Caki2 (cell line): ENCODE results near the gene CAPNS1. TPM values are rescaled to one million over a fixed set of nuclear protein-coding genes. Genes with fewer than 3 reads are reported as not detected.
"Not testable (repeated sequence)": the region's sequence is repeated elsewhere in the genome, so short reads cannot be mapped to it uniquely, and the experiment has no call there.

ENCODE experiments used
- DNase-seq: peaks from one replicate; pipeline ENCODE4 v3.0.0-alpha.2; 2015; ENCODE audit warnings: low read depth
- in situ Hi-C: cut with HindIII; loops from 2 replicates; pipeline ENCODE4 v1.10.0; 2016; ENCODE audit warnings: low sequenced_read_pairs, low pct_unique_long_range_greater_than_20kb, mixed read lengths
- total RNA-seq: library from RNA; depleted of rRNA; stranded (reverse); fragments of >200 nt; shearing (Covaris generic); gene quantifications from 2 replicates; pipeline ENCODE4 v1.2.3, GENCODE V29; 2014; ENCODE audit warnings: low replicate concordance; rRNA removed

The CAPNS1 gene
- total RNA-seq, 1 experiment from 2014 or later = 288 TPM

- DNase-seq = no peak
- in situ Hi-C loops = no loop called here
Observed at GRCh38 chr19:36182612-36183244, 42.9 kb downstream of the CAPNS1 start.

- in situ Hi-C loops = no loop called here
- no peak for DNase-seq
Observed at GRCh38 chr19:36183245-36183628, 43.4 kb downstream of the CAPNS1 start.

- DNase-seq, in situ Hi-C loops: not testable (repeated sequence)
Observed at GRCh38 chr19:36186722-36187121, 46.9 kb downstream of the CAPNS1 start.

- no peak for DNase-seq
- in situ Hi-C loops = no loop called here
Observed at GRCh38 chr19:36196249-36196648, 56.4 kb downstream of the CAPNS1 start.

- DNase-seq = no peak
- in situ Hi-C loops = no loop called here
Observed at GRCh38 chr19:36198119-36198518, 58.3 kb downstream of the CAPNS1 start.

Other genes with a start within 250 kb of the CAPNS1 start
- gene NFKBID, start 239.5 kb upstream of the CAPNS1 start, total RNA-seq = 4.8 and 5.8 TPM in 2 replicates
- gene HCST, start 237.5 kb upstream of the CAPNS1 start, total RNA-seq = 0.88 TPM in 1 of 2 replicates, not detected in the other
- gene TYROBP, start 231.8 kb upstream of the CAPNS1 start, total RNA-seq = not detected in 2 replicates
- 4.4 and 9.7 TPM in 2 replicates for gene LRFN3, start 203.7 kb upstream of the CAPNS1 start, total RNA-seq
- gene SDHAF1, start 144.9 kb upstream of the CAPNS1 start, total RNA-seq = 54.3 and 64.8 TPM in 2 replicates
- gene SYNE4, start 131.3 kb upstream of the CAPNS1 start, total RNA-seq = 1.4 TPM in 1 of 2 replicates, not detected in the other
- gene ALKBH6, start 125.9 kb upstream of the CAPNS1 start, total RNA-seq = 41.7 and 47.3 TPM in 2 replicates
- 1.1 and 2.3 TPM in 2 replicates for gene CLIP3, start 107.2 kb upstream of the CAPNS1 start, total RNA-seq
- 3.6 and 11.7 TPM in 2 replicates for gene THAP8, start 85.8 kb upstream of the CAPNS1 start, total RNA-seq
- gene WDR62, start 85.2 kb upstream of the CAPNS1 start, total RNA-seq = 8.5 and 10.3 TPM in 2 replicates
- gene OVOL3, start 28.9 kb upstream of the CAPNS1 start, total RNA-seq = not detected in 2 replicates
- 110 and 136 TPM in 2 replicates for gene POLR2I, start 25.2 kb upstream of the CAPNS1 start, total RNA-seq
- 369 and 423 TPM in 2 replicates for gene TBCB, start 24.6 kb upstream of the CAPNS1 start, total RNA-seq
- gene COX7A1, start 12.4 kb downstream of the CAPNS1 start, total RNA-seq = not detected in 2 replicates
- 1.6 and 2.0 TPM in 2 replicates for gene ZNF565, start 74.6 kb downstream of the CAPNS1 start, total RNA-seq
- gene ZNF146, start 75.0 kb downstream of the CAPNS1 start, total RNA-seq = 31.7 and 38.0 TPM in 2 replicates
- 2.4 and 4.1 TPM in 2 replicates for gene ZFP14, start 239.1 kb downstream of the CAPNS1 start, total RNA-seq